OCI-LY7 (cell line): ENCODE results near the gene SLC17A8.

Experiments used
- EZH2phosphoT487 ChIP-seq: fragments of 200-600 bp; sonication (generic); IDR thresholded peaks from 2 replicates; pipeline ENCODE4 v1.6.1; 2018; ENCODE audit warnings: low read depth, borderline replicate concordance, mild to moderate bottlenecking, mixed run types, antibody characterized with exemption, low read length, moderate library complexity, mixed read lengths
- TF ChIP-seq, protein P1 (sequence below): fragments of 200-600 bp; sonication (generic); conservative IDR thresholded peaks from 2 replicates; pipeline ENCODE4 v1.5.1; 2014; ENCODE audit warnings: mild to moderate bottlenecking, antibody characterized with exemption, low read length, moderate library complexity, mixed read lengths

DNA sequence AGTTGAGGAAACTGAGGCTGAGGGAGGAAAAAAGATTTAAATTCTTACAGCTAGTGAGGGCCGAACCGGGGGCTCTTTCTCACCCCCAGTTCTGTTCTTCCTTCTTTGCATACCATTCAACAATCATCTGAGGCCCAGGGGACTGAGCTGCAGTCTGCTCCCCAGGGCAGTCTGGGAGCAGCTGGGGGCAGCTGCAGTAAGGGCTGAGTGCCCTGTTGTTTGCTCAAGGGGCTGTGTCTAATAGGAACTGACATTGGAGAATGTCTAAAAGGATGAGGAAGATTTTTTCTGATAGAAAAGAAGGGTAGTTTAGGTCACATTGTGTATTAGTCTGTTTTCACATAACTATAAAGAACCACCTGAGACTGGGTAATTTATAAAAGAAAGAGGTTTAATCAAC, 42.2 kb downstream of the SLC17A8 start:
- TF ChIP-seq, protein P1, sequence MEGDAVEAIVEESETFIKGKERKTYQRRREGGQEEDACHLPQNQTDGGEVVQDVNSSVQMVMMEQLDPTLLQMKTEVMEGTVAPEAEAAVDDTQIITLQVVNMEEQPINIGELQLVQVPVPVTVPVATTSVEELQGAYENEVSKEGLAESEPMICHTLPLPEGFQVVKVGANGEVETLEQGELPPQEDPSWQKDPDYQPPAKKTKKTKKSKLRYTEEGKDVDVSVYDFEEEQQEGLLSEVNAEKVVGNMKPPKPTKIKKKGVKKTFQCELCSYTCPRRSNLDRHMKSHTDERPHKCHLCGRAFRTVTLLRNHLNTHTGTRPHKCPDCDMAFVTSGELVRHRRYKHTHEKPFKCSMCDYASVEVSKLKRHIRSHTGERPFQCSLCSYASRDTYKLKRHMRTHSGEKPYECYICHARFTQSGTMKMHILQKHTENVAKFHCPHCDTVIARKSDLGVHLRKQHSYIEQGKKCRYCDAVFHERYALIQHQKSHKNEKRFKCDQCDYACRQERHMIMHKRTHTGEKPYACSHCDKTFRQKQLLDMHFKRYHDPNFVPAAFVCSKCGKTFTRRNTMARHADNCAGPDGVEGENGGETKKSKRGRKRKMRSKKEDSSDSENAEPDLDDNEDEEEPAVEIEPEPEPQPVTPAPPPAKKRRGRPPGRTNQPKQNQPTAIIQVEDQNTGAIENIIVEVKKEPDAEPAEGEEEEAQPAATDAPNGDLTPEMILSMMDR = no peak
- TF ChIP-seq EZH2phosphoT487 = no peak
